GM08714 (cell line): ENCODE measurements around the gene LRIG3.
A peak's percentile ranks its signal among the peaks of the same experiment; 100 is the strongest.
"Not testable (repeated sequence)": the region's sequence is repeated elsewhere in the genome, so short reads cannot be mapped to it uniquely, and the experiment has no call there.

Source experiments
- H3K4me3 ChIP-seq: fragments of 200-500 bp; sonication (Bioruptor generic); 2 replicates; pipeline ENCODE4 v1.5.1; 2014; ENCODE audit warnings: mild to moderate bottlenecking, low read length, inconsistent platforms
- ZNF274 ChIP-seq: IDR thresholded peaks from 2 replicates; pipeline ENCODE4 v1.6.1; 2012; ENCODE audit warnings: mild to moderate bottlenecking, low read depth, low read length

The LRIG3 gene, protein sequence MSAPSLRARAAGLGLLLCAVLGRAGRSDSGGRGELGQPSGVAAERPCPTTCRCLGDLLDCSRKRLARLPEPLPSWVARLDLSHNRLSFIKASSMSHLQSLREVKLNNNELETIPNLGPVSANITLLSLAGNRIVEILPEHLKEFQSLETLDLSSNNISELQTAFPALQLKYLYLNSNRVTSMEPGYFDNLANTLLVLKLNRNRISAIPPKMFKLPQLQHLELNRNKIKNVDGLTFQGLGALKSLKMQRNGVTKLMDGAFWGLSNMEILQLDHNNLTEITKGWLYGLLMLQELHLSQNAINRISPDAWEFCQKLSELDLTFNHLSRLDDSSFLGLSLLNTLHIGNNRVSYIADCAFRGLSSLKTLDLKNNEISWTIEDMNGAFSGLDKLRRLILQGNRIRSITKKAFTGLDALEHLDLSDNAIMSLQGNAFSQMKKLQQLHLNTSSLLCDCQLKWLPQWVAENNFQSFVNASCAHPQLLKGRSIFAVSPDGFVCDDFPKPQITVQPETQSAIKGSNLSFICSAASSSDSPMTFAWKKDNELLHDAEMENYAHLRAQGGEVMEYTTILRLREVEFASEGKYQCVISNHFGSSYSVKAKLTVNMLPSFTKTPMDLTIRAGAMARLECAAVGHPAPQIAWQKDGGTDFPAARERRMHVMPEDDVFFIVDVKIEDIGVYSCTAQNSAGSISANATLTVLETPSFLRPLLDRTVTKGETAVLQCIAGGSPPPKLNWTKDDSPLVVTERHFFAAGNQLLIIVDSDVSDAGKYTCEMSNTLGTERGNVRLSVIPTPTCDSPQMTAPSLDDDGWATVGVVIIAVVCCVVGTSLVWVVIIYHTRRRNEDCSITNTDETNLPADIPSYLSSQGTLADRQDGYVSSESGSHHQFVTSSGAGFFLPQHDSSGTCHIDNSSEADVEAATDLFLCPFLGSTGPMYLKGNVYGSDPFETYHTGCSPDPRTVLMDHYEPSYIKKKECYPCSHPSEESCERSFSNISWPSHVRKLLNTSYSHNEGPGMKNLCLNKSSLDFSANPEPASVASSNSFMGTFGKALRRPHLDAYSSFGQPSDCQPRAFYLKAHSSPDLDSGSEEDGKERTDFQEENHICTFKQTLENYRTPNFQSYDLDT

DNA sequence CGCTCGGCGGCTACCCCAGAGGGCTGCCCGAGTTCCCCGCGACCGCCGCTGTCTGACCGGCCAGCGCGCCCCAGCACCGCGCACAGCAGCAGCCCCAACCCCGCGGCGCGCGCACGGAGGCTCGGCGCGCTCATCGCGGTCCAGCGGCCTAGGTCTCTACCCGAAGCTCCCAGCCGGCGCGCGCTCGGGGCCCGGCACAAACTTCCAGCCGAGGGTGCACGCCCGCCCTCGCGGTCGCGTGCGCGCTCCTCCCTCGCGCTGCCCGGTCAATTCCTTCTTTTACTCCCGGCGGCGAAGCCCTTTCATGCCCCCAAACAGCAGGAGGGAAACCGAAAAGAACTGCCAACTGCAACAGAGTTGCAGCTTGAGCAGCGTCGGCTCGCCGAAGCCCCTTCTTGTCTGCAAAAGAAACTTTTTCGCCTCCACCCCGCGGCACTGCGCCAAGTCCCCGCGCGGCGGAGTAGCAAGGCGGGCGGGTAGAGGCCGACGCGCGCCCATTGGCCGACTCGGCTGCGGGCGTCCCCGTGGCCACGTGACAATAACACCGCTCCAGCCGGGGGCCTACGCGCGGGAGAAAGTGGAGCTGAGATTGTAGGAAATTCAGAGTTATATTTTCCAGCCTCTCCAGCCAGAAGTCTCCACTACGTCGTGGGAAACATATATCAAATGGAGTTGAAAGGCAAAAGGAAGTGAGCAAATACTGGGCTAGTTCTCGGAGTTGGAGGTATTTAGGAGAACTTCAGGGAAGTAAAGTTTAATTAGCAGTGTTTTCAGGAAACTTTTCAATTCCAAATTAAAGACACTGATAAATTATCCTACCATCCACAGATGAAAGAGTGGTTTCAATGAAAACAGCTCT, at the start of gene LRIG3:
LRIG3 (minus strand) TSS at position 403 of the 859 bp plus-strand sequence; CDS start at position 134, 269 bp downstream.
- TF ChIP-seq ZNF274: no peak
- peak within 1 kb of the TSS; percentile 84 for H3K4me3 ChIP-seq

DNA sequence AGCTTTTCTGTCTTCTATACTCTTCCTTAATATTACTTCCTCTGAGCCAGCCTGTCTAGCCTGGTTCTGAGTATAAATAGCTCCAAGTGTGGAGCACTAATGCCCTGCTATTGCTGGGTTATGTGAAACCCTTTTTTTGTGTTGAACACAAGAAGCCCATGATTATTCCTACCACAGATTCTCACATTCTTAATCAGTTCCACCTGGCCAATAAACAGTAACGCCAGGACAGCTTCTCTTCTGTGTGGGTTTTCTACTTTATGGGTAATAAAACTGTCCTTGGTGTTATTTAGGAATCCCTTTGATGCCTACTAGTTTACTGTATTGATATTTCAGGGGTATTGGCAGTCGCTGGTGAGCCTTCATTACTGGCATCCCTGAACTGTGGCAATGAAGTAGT, 48.9 kb upstream of the LRIG3 start:
- no peak overlapping the region for H3K4me3 ChIP-seq

DNA sequence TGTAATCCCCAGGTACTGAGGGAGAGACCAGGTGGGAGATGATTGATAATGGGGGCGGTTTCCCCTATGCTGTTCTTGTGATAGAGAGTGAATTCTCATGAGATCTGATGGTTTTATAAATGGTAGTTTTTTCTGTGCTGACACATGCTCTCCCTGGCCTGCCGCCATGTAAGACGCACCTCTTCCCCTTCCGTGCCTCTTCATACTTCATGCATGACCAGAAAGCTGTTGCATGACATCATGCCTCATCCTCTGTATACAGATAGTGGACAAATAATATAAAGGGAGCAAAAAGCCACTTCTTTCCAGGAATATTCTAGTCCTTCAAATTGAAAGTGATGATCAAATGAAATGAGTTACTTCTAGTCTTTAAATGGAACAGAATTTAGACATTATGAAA, 47.3 kb upstream of the LRIG3 start:
- H3K4me3 ChIP-seq: no peak overlapping the region
- no peak for TF ChIP-seq ZNF274

More for the DNA sequence above, 48.9 kb upstream of the LRIG3 start:
- TF ChIP-seq ZNF274: no peak

DNA sequence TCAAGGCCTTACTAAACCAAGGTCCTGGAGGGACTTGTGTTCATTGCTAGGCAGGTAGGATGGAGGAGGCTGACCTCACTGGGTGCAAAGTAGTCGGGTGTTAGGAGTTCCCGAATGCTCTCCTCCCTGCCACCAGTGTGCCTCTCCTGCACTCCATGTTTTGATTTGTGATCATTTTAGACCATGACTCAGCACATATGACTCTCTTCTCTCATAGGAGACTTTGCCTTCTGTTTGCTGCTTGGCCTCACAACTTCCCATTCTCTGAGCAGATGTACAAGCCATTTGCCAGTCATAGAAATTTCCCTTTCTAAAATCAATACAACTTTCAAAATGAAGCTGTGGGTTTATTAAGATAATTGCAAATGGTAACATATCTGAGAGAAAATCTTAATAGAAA, 46.6 kb upstream of the LRIG3 start:
- TF ChIP-seq ZNF274: no peak
- H3K4me3 ChIP-seq: no peak overlapping the region

DNA sequence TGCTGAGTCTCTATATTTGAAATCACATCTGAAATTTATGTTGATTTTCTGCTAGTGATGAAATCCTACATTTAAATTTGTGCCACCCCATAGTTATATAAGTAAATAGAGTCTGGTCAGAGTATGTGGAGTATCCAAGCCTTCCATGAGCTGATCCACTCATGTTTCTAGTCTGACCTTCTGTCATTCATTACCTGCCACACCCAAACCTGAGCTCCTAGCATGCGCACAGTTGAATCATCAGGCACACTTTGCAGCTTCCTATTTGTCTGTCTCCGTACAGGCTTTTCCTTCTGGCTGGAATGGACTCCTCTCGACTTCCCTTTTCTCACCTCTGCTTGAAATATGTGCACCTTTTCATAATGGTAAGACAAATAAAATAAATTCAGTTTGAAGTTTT, 45.3 kb upstream of the LRIG3 start:
- TF ChIP-seq ZNF274: no peak

DNA sequence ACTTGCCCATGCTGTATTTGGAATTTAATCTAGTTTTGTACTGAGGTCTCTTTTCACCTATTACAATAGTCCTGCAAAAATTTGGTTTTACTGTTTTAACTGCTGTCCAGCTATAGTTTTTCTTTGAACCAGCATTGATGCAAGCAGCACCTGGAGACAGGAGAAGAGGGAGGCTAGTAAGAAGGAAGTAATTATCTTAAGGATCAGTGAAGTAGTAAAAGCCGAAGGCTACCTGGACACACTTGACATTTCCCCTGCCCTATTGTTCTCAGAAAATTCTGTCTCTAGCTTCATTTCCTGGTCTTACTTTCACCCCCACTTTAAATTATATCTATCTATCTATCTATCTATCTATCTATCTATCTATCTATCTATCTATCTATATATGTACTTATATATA, 43.5 kb upstream of the LRIG3 start:
- H3K4me3 ChIP-seq: no peak overlapping the region
- TF ChIP-seq ZNF274: no peak

More for the DNA sequence above, 45.3 kb upstream of the LRIG3 start:
- no peak overlapping the region for H3K4me3 ChIP-seq

DNA sequence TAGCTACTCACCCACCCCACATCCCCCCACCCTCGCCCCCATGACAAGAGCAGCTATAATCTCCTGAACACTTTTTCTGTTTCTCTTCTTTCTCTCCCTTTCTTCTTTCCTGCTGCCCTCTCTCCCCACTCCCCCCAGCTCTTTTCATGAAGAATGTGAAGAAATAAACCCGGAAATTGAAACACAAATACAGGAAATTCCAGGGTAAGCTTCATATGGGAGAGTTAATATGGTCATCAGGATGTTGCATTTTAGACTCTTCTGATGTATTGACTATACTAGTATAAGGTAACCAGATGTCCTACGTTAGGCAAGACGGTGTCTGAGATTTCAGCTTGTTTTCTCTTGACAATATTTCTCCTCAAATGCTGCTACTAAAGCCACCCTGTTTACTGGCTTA, 41.6 kb upstream of the LRIG3 start:
- no peak for TF ChIP-seq ZNF274
- H3K4me3 ChIP-seq: no peak overlapping the region

DNA sequence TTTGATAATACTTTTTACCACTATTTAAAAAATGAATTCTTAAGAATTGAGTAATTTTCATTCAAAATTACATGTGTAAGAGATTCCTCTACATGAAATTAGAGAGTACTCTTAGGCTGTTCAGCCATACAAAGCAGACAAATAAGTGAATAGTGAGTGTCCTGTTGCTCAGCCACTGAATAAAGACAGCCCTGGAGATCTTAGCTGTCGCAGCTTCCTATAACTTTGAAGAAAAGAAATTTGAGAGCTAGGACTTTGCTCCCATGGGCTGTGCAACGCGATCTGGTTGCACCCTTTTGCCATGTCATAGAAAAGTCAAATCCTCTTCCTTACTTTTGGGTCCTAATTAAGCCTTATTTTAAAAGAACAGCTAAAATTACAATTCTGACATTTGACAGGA, 40.9 kb upstream of the LRIG3 start:
- H3K4me3 ChIP-seq: no peak overlapping the region
- no peak for TF ChIP-seq ZNF274

DNA sequence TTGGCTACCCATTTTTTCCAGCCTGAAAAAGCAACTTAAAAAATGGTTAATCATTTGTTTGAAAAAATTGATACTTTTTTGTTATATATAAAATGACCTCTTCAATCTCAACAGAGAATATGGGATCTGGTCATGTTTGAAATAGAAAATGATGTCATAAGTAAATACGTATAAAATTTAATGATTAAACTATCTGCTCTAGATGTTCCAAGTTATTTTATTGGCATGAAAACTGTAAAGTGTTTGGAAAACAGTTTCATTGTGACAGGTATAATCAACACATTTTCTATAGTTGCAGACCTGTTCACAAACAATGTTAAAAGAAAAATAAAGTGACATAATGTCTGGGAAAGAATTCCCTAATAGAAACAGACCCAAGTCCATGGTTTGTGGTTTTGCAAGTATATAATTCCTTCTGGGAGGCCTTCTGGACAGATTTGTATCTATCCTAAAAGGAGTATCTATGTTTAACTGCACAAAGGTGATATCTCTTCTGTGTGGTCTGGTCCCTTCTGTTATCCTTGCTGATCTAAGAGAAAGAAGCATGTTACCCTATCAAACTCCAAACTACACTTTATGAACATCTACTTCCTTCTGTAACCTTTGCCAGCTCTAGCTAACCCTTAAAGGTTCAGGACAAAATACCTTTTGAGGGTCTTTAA, 39.5 kb upstream of the LRIG3 start:
- no peak for TF ChIP-seq ZNF274

DNA sequence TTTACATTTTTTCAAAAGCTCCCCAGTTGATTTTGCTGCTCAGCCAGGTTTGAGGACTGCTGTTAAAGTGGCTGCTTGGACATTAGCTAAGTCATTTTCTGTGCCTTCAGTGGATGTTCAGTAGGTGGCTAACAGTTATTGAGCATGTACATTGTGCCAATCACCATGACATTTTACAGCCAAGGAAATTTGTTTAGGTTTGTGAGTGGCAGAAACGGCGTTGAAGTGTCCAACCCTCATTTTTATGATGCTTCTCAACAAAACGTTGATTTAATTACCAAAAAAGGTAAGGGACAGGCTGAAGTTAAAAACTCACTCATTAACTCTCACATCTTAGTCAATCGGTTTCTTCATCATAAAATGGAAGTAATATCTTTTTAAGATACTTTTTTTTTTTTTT, 37.0 kb upstream of the LRIG3 start:
- no peak for TF ChIP-seq ZNF274
- H3K4me3 ChIP-seq: no peak overlapping the region

More for the DNA sequence above, 39.5 kb upstream of the LRIG3 start:
- H3K4me3 ChIP-seq: no peak overlapping the region

DNA sequence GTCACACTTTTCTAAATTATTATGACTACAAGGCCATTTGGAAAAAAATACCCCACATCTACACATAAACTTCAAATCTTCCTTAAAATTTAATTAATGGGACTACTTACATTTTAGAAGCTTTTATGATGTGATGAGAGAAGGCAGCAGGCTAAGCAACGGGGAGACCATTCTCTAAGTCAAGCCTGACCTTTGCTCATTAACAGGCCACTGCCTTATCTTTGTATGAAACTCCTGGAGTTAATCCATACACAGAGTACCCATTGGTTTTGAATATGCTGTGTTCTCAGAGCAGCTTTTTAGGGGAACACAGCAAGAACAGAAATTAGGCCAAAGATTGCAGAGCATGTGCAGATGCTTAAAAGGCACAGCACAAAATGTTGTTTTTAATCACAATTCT, 35.5 kb upstream of the LRIG3 start:
- no peak overlapping the region for H3K4me3 ChIP-seq
- no peak for TF ChIP-seq ZNF274

DNA sequence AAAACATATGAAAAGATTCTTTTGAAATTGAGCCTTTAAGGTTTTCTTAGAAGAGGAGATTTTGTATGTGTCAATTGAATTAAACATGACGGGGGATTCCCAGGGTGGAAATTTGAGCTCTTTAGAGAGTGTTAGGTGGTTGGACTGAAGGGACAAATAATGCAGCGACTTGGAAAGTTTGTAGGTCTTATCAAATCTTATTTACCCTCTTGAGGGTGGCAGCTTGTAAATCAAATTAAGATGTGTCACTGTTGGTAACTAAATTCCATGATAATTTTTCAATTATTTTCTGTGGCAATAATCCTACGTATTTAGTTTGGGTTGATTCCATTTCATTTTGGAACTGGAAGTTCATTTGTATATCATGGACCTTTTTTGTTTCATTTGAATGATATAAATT, 33.7 kb upstream of the LRIG3 start:
- no peak overlapping the region for H3K4me3 ChIP-seq
- no peak for TF ChIP-seq ZNF274

DNA sequence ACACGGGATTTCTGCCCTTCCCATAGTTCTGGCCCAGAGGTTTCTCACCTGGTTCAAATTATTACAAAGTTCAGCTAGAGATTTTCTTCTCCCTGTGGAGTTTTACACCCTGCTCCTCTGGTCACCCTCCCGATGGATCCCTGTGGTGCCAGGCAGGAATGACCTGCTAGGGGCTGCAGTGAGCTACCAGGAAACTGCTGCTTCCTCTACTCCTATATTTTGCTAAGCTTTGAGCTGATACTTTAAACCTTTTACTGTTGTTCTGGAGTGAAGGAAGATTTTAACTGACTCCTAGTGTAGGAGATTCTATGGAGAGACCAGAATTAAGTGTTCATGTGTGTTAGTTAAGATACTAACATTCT, 30.4 kb upstream of the LRIG3 start:
- no peak overlapping the region for H3K4me3 ChIP-seq
- no peak for TF ChIP-seq ZNF274

DNA sequence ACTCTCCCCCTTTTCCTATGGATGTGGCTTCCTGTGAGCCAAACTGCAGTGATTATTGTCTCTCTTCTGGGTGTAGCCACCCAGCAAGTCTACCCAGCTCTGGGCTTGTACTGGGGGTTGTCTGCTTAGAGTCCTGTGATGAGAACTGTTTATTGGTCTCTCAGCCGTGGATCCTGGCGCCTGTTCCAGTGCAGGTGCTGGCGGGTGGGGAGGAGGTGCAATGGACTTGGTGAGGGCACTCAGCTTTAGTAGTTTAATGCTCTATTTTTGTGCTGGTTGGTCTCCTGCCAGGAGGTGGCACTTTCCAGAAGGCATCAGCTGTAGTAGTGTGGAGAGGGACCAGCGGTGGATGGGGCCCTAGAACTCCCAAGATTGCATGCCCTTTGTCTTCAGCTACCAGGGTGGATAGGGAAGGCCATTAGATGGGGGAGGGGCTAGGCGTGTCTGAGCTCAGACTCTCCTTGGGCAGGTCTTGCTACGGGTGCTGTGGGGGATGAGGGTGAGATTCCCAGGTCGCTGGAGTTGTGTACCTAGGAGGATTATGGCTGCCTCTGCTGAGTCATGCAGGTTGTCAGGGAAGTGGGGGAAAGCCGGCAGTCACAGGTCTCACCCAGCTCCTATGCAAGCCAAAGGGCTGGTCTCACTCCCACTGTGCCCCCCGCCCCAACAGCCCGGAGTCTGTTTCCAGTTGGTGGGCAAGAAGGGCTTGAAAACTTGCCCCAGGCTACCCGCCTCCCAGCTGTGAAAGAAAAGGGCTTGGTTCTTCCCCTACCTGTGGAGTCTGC, 29.8 kb upstream of the LRIG3 start:
- not testable (repeated sequence) for H3K4me3 ChIP-seq
